HepG2 (cell line): ENCODE results near the gene LRRN1. TPM values are rescaled to one million over a fixed set of nuclear protein-coding genes. Genes with fewer than 3 reads are reported as not detected.

ENCODE experiments used
- ATAC-seq: fragments of 200-7000 bp; cut with Tn5 transposase; 3 replicates; pipeline ENCODE4 v1.9.1; 2020; ENCODE audit warnings: mild to moderate bottlenecking, moderate library complexity
- BruUV-seq: library from RNA; stranded (reverse); fragments of 400-500 nt; replicated peaks from 2 replicates; lab custom pipeline; 2021; lab: Mats Ljungman, UMichigan
- CTCF ChIA-PET: fragments of 300-600 bp; formaldehyde crosslinking; extraction: SDS; loops from one replicate; lab custom pipeline; 2021; ENCODE audit warnings: low total read pairs, inconsistent platforms, low intra/inter-chr PET ratio; lab: Yijun Ruan, JAX
- POLR2A ChIA-PET: fragments of 350-600 bp; sonication (Branson Sonifier 250); formaldehyde crosslinking; loops from one replicate; lab custom pipeline; 2020; ENCODE audit warnings: antibody characterized with exemption, inconsistent platforms; lab: Yijun Ruan, JAX
- DNase-seq: peaks from one replicate; pipeline ENCODE4 v3.0.0-alpha.2; 2015; ENCODE audit warnings: low spot score
- FAIRE-seq: peaks from 3 replicates; lab custom pipeline; 2011; peaks lifted over from hg19 to GRCh38; lab: Jason Lieb, UNC
- H2AFZ ChIP-seq: one replicate; pipeline ENCODE4 v1.6.1; 2011; ENCODE audit warnings: low read length, inconsistent platforms
- H3K27ac ChIP-seq: fragments of 300-600 bp; 3 replicates; pipeline ENCODE4 v1.8.0; 2011; ENCODE audit warnings: mixed run types, mild to moderate bottlenecking, mixed read lengths, low read length, inconsistent platforms; ENCODE audit not compliant: insufficient read depth; ENCODE audit errors: extremely low read length
- H3K27me3 ChIP-seq, 2 experiments: fragments of 200-600 bp in 1 of 2; 2 replicates in 1 of 2; 3 replicates in 1 of 2; pipeline versions ENCODE4 v1.6.0 to v1.8.0; 2011; ENCODE audit warnings: low read length in 2 of 2, mild to moderate bottlenecking in 2 of 2, moderate library complexity in 2 of 2, inconsistent platforms in 1 of 2; ENCODE audit not compliant: insufficient read depth in 2 of 2, control insufficient read depth in 1 of 2
- H3K36me3 ChIP-seq, 2 experiments: fragments of 200-600 bp in 1 of 2; replicated peaks in 1 of 2; 2 replicates in 1 of 2; 3 replicates in 1 of 2; pipeline versions ENCODE4 v1.5.1 to v1.8.0; 2011; ENCODE audit warnings: low read length in 2 of 2, inconsistent platforms in 1 of 2; ENCODE audit not compliant: insufficient read depth in 2 of 2, control insufficient read depth in 1 of 2
- H3K4me1 ChIP-seq: 2 replicates; pipeline ENCODE4 v1.5.1; 2012; ENCODE audit warnings: low read length, inconsistent platforms; ENCODE audit not compliant: insufficient read depth
- H3K4me2 ChIP-seq: 2 replicates; pipeline ENCODE4 v1.6.0; 2011; ENCODE audit warnings: low read depth, low read length, inconsistent platforms
- H3K4me3 ChIP-seq, 3 experiments: fragments of 200-600 bp in 1 of 3; sonication (generic), shearing (Covaris generic) in 1 of 3; replicated peaks in 1 of 3; 2 replicates each; pipeline ENCODE4 v1.5.1; 2011 to 2016; ENCODE audit warnings: low read length in 3 of 3, inconsistent platforms in 2 of 3, low read depth in 2 of 3, mild to moderate bottlenecking in 2 of 3, control low read depth in 1 of 3, mixed read lengths in 1 of 3; ENCODE audit not compliant: insufficient read depth in 1 of 3
- H3K79me2 ChIP-seq: one replicate; pipeline ENCODE4 v1.6.1; 2011; ENCODE audit warnings: low read length, inconsistent platforms; ENCODE audit not compliant: insufficient read depth
- H3K9ac ChIP-seq: 2 replicates; pipeline ENCODE4 v1.6.0; 2011; ENCODE audit warnings: mild to moderate bottlenecking, low read depth, low read length, inconsistent platforms; ENCODE audit not compliant: insufficient read depth
- H3K9me3 ChIP-seq: 2 replicates; pipeline ENCODE4 v1.5.1; 2012; ENCODE audit warnings: mild to moderate bottlenecking, low read length
- H4K20me1 ChIP-seq: 2 replicates; pipeline ENCODE4 v1.6.0; 2011; ENCODE audit warnings: inconsistent platforms, mild to moderate bottlenecking, low read length, moderate library complexity; ENCODE audit not compliant: insufficient read depth
- CBFB ChIP-seq: sonication (generic); formaldehyde crosslinking; IDR thresholded peaks from 2 replicates; pipeline ENCODE4 v1.4.0; 2020; ENCODE audit warnings: missing genetic modification reagents
- DMTF1 ChIP-seq: sonication (generic); formaldehyde crosslinking; IDR thresholded peaks from 2 replicates; pipeline ENCODE4 v1.4.0; 2020; ENCODE audit warnings: mild to moderate bottlenecking, missing genetic modification reagents
- KDM6A ChIP-seq: IDR thresholded peaks from 2 replicates; pipeline ENCODE4 v1.6.1; 2016; ENCODE audit warnings: low read depth
- KLF13 ChIP-seq: sonication (generic); formaldehyde crosslinking; IDR thresholded peaks from 2 replicates; pipeline ENCODE4 v1.4.0; 2020; ENCODE audit warnings: mild to moderate bottlenecking, missing genetic modification reagents
- MTA1 ChIP-seq: sonication (generic); formaldehyde crosslinking; IDR thresholded peaks from 2 replicates; pipeline ENCODE4 v1.4.0; 2020; ENCODE audit warnings: missing genetic modification reagents, mild to moderate bottlenecking, borderline replicate concordance
- MXD3 ChIP-seq: IDR thresholded peaks from 2 replicates; pipeline ENCODE4 v1.6.1; 2016; ENCODE audit warnings: mild to moderate bottlenecking, missing biosample characterization, missing genetic modification reagents
- NR2F2 ChIP-seq: IDR thresholded peaks from 2 replicates; pipeline ENCODE4 v1.6.1; 2012; ENCODE audit warnings: low read depth, inconsistent platforms, borderline replicate concordance
- RFX1 ChIP-seq: fragments of 450-650 bp; IDR thresholded peaks from 2 replicates; pipeline ENCODE4 v1.6.1; 2017
- SETDB1 ChIP-seq: sonication (generic); formaldehyde crosslinking; IDR thresholded peaks from 2 replicates; pipeline ENCODE4 v1.5.1; 2020; ENCODE audit warnings: missing genetic modification reagents, mild to moderate bottlenecking, borderline replicate concordance
- TCF7 ChIP-seq: sonication (generic); IDR thresholded peaks from 2 replicates; pipeline ENCODE4 v1.6.1; 2016; ENCODE audit warnings: antibody characterized with exemption, low read depth
- ZBTB39 ChIP-seq: sonication (generic); formaldehyde crosslinking; IDR thresholded peaks from 2 replicates; pipeline ENCODE4 v1.5.0; 2020; ENCODE audit warnings: missing genetic modification reagents
- ZFY ChIP-seq: sonication (generic); formaldehyde crosslinking; IDR thresholded peaks from 2 replicates; pipeline ENCODE4 v1.4.0; 2020; ENCODE audit warnings: missing genetic modification reagents
- ZNF761 ChIP-seq: sonication (generic); formaldehyde crosslinking; conservative IDR thresholded peaks from 2 replicates; pipeline ENCODE4 v1.4.0; 2020; ENCODE audit warnings: mild to moderate bottlenecking, missing genetic modification reagents
- ZNF776 ChIP-seq: sonication (generic); formaldehyde crosslinking; IDR thresholded peaks from 2 replicates; pipeline ENCODE4 v1.4.0; 2020; ENCODE audit warnings: mild to moderate bottlenecking, missing genetic modification reagents
- ZSCAN21 ChIP-seq: sonication (generic); formaldehyde crosslinking; IDR thresholded peaks from 2 replicates; pipeline ENCODE4 v1.8.0; 2022; ENCODE audit warnings: mild to moderate bottlenecking, missing genetic modification reagents, moderate library complexity, borderline replicate concordance
- WGBS: methylation state at CpG from one replicate; pipeline ENCODE4 v1.1.6; 2017; ENCODE audit warnings: low lambda C conversion rate; 5-methylcytosine and 5-hydroxymethylcytosine counted together
- in situ Hi-C: cut with HindIII; loops from 2 replicates; pipeline ENCODE4 v1.10.0; 2017; ENCODE audit warnings: low pct_unique_long_range_greater_than_20kb; ENCODE audit not compliant: extremely low pct_ligation_motif_present
- intact Hi-C: fragments of 100-400 bp; cut with micrococcal nuclease; formaldehyde crosslinking; loops from one replicate; pipeline ENCODE4 v1.10.0; 2022; ENCODE audit not compliant: unreplicated experiment
- polyA plus RNA-seq, 8 experiments: library from polyadenylated mRNA; depleted of rRNA in 3 of 8; stranded (reverse) in 7 of 8; unstranded in 1 of 8; fragments of >200 nt; fragmentation: Illumina TruSeq in 4 of 8; extraction: Trizol in 4 of 8; gene quantifications; 2 replicates each; pipeline versions ENCODE4 v1.2.1 to v1.2.3, GENCODE V29; 2011 to 2016; ENCODE audit warnings: low read depth in 4 of 8, missing spikeins in 1 of 8, mixed read lengths in 1 of 8; ENCODE audit not compliant: insufficient read depth in 1 of 8
- total RNA-seq, 5 experiments: library from RNA; depleted of rRNA; stranded (reverse); fragments of >200 nt; fragmentation: Illumina TruSeq; extraction: Trizol; gene quantifications; 2 replicates each; pipeline ENCODE4 v1.2.3, GENCODE V29; 2016; ENCODE audit warnings: low read depth in 1 of 5

Gene LRRN1
- total and polyA plus RNA-seq, 2 of the 13 experiments (the other 11 are each of a cell fraction or from before 2014, with no cell fraction given), result not detected

GRCh38 chr3:3802046-3802445, 2.8 kb downstream of the LRRN1 start (continued):
- TF ChIP-seq MXD3 (CRISPR knock-in tag), result no peak
- no peak for TF ChIP-seq NR2F2
- no peak for TF ChIP-seq ZNF761
- TF ChIP-seq KLF13, result no peak
- no peak for TF ChIP-seq SETDB1 (CRISPR knock-in tag)
- no peak for TF ChIP-seq RFX1

- in situ Hi-C loops (no loop called here), intact Hi-C loops (no loop called here)
- FAIRE-seq (no peak), ATAC-seq (no peak), DNase-seq (no peak)
- no peaks in the 10 kb centered on the region for H3K4me1 ChIP-seq
- no peaks in the 10 kb centered on the region for H3K79me2 ChIP-seq
- H3K36me3 ChIP-seq, result no peaks in the 10 kb centered on the region
- no peak overlapping the region for H3K4me3 ChIP-seq
- peaks cover 4 to 26% of the 10 kb centered on the region in 2 experiments for H3K27me3 ChIP-seq
- no peak overlapping the region for H3K27ac ChIP-seq
- ChIA-PET CTCF (no interaction called here), POLR2A (no interaction called here)
- BruUV-seq, result no TSS peak
- no peak for TF ChIP-seq KDM6A (CRISPR knock-in tag)
- no peak for TF ChIP-seq ZBTB39
- no peak for TF ChIP-seq TCF7
- no peak for TF ChIP-seq DMTF1 (CRISPR knock-in tag)
- no peak for TF ChIP-seq CBFB (CRISPR knock-in tag)
- no peak for TF ChIP-seq ZFY (CRISPR knock-in tag)
- TF ChIP-seq ZSCAN21 (CRISPR knock-in tag), result no peak
- TF ChIP-seq MTA1 (CRISPR knock-in tag), result no peak
- no peak for TF ChIP-seq ZNF776 (CRISPR knock-in tag)
- no peak overlapping the region for H3K4me2 ChIP-seq
- H2AFZ ChIP-seq, result no peak overlapping the region
- H4K20me1 ChIP-seq, result no peaks in the 10 kb centered on the region
- 22% methylated on average over 2 of the region's 2 CpGs for WGBS
- H3K9ac ChIP-seq, result no peak overlapping the region
- H3K9me3 ChIP-seq, result no peaks in the 10 kb centered on the region
Observed at GRCh38 chr3:3804560-3804959, 5.3 kb downstream of the LRRN1 start.
